ENCODE measurements around the gene ATP6AP1.

GRCh38 chrX:154439841-154440240 lies 11.4 kb downstream of the ATP6AP1 start:
- TF ChIP-seq POLR2A (IDR thresholded peaks at IDR 0.05; ENCODE audit: low read depth, low read length) (no peak), POLR2AphosphoS5 (IDR thresholded peaks at IDR 0.05; ENCODE audit: low read depth, low read length) (no peak)

All from GM12892 (cell line).